GM12874 (cell line): Measurements from ENCODE around the gene ASIC1.

Experiments used
- CTCF ChIP-seq: IDR thresholded peaks from 2 replicates; pipeline ENCODE4 v1.5.1; 2011; ENCODE audit warnings: low read depth, mild to moderate bottlenecking, control low read depth, low read length, moderate library complexity; ENCODE audit not compliant: insufficient read depth

ASIC1 gene

GRCh38 chr12:50073206-50073605 lies 15.8 kb downstream of the ASIC1 start:
- no peak for TF ChIP-seq CTCF

- TF ChIP-seq CTCF = no peak
These were observed 16.3 kb downstream of the ASIC1 start for GRCh38 chr12:50073712-50074111.

GRCh38 chr12:50074936-50075807 lies 17.8 kb downstream of the ASIC1 start:
- peak; percentile 95 for TF ChIP-seq CTCF

- TF ChIP-seq CTCF = no peak
These were observed 18.4 kb downstream of the ASIC1 start for GRCh38 chr12:50075808-50076170.

GRCh38 chr12:50077099-50077498 lies 19.7 kb downstream of the ASIC1 start:
- no peak for TF ChIP-seq CTCF

DNA sequence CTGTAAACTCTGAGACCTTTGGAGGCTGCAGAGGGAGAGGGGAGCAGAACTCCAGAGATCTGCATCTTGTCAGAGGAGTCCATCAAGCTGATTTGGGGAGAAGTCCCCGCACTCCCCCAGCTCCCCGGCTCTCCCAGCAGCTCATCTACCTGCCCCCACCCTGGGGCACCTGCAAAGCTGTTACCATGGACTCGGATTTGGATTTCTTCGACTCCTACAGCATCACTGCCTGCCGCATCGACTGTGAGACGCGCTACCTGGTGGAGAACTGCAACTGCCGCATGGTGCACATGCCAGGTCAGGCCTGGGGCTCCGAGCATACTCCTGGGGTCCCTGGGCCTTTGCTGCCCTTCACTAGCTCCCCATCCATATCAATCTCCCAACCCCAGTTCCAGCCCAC lies 20.9 kb downstream of the ASIC1 start:
- no peak for TF ChIP-seq CTCF

DNA sequence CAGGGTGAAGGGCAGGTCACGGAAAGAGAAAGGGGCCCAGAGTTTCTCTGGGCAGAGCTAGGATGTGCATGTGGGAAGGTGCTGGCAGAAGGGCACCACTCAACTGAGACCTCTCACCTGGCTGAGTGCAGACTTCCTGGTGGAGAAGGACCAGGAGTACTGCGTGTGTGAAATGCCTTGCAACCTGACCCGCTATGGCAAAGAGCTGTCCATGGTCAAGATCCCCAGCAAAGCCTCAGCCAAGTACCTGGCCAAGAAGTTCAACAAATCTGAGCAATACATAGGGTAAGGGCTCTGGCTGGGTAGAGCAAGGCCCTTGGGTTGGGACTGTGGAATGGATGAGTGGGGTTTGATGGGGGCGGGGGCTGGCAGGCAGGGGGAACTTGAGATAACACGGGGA lies 22.4 kb downstream of the ASIC1 start:
- TF ChIP-seq CTCF = no peak
